ENCODE results near the gene DNAJB13.

Gene DNAJB13

GRCh38 chr11:73956876-73957653 lies 6.2 kb downstream of the DNAJB13 start:
- peak; percentile 42 for DNase-seq

- no peak for DNase-seq
These were observed 7.0 kb downstream of the DNAJB13 start for GRCh38 chr11:73957654-73958361.

GRCh38 chr11:73958521-73959141 lies 7.8 kb downstream of the DNAJB13 start:
- no peak for DNase-seq

- DNase-seq = no peak
These were observed 10.5 kb downstream of the DNAJB13 start for GRCh38 chr11:73961321-73961720.

- DNase-seq = no peak
These were observed 11.4 kb downstream of the DNAJB13 start for GRCh38 chr11:73962101-73962705.

- DNase-seq = no peak
These were observed 13.0 kb downstream of the DNAJB13 start for GRCh38 chr11:73963861-73964260.

- no peak for DNase-seq
These were observed 14.4 kb downstream of the DNAJB13 start for GRCh38 chr11:73965076-73965763.

- no peak for DNase-seq
These were observed 14.9 kb downstream of the DNAJB13 start for GRCh38 chr11:73965764-73966121.

- no peak for DNase-seq
These were observed 17.6 kb downstream of the DNAJB13 start for GRCh38 chr11:73968356-73968966.

GRCh38 chr11:73969091-73969490 lies 18.3 kb downstream of the DNAJB13 start:
- DNase-seq = no peak

GRCh38 chr11:73969991-73970800 lies 19.4 kb downstream of the DNAJB13 start:
- DNase-seq = no peak

GRCh38 chr11:73971175-73971719 lies 20.4 kb downstream of the DNAJB13 start:
- DNase-seq = no peak

- DNase-seq = no peak
These were observed 21.4 kb downstream of the DNAJB13 start for GRCh38 chr11:73972187-73972586.

GRCh38 chr11:73972620-73973449 lies 22.0 kb downstream of the DNAJB13 start:
- no peak for DNase-seq

GRCh38 chr11:73974604-73975478 lies 24.0 kb downstream of the DNAJB13 start:
- DNase-seq = no peak

- DNase-seq = no peak
These were observed 24.6 kb downstream of the DNAJB13 start for GRCh38 chr11:73975479-73975757.

- DNase-seq = no peak
These were observed 25.8 kb downstream of the DNAJB13 start for GRCh38 chr11:73976451-73977151.

GRCh38 chr11:73977856-73978519 lies 27.2 kb downstream of the DNAJB13 start:
- no peak for DNase-seq
